Peyer's patch (tissue), 4 donors: ENCODE data around the gene REPS1.

Source experiments
- CTCF ChIP-seq, 6 experiments: fragments of 450-650 bp in 4 of 6; fragments of 200-600 bp in 2 of 6; sonication (generic) in 1 of 6; IDR thresholded peaks; one replicate each; pipeline ENCODE4 v1.5.1; 2017 to 2019; ENCODE audit warnings: antibody characterized with exemption in 6 of 6, mild to moderate bottlenecking in 3 of 6, moderate library complexity in 1 of 6
- POLR2A ChIP-seq, 2 donors: fragments of 450-650 bp; IDR thresholded peaks; one replicate each; pipeline ENCODE4 v1.5.1; 2017; ENCODE audit warnings: antibody characterized with exemption in 2 of 2, mild to moderate bottlenecking in 2 of 2, moderate library complexity in 2 of 2

DNA sequence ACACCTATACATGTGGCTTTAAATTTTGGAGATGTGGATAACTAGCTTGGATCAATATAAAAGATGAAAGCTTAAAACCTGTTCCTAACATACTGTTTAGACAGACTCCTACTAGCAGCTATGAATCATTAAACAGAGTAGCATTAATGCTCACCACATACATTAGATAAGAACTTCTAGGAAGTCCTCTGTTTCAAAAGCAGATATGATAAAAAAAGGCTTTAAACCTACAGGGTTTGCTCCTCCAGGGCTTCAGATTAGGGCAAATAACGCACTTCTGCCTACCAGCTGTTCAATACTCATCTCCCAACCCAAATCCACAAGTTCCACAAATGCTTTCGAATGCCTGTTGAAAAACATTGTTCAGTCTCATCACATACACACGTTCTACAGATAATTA is 1.5 kb downstream of the REPS1 start:
- TF ChIP-seq CTCF (IDR thresholded peaks at IDR 0.05) (no peak), POLR2A (IDR thresholded peaks at IDR 0.05) (no peak)
